HEK293 (cell line): ENCODE results near the gene RAB3B.

ENCODE experiments used
- SALL2 ChIP-seq: fragments of 450-650 bp; formaldehyde crosslinking; IDR thresholded peaks from 2 replicates; pipeline ENCODE4 v1.5.0; 2017; ENCODE audit warnings: missing biosample characterization, mild to moderate bottlenecking, missing genetic modification characterization, borderline replicate concordance
- SP2 ChIP-seq: fragments of 450-650 bp; formaldehyde crosslinking; IDR thresholded peaks from 2 replicates; pipeline ENCODE4 v1.5.1; 2016; ENCODE audit warnings: missing biosample characterization, missing genetic modification characterization
- TCF7L2 ChIP-seq: IDR thresholded peaks from 2 replicates; pipeline ENCODE4 v1.6.1; 2011; ENCODE audit warnings: low read depth, mild to moderate bottlenecking, inconsistent platforms, low read length, moderate library complexity, borderline replicate concordance
- ZNF138 ChIP-seq: fragments of 450-650 bp; formaldehyde crosslinking; IDR thresholded peaks from 2 replicates; pipeline ENCODE4 v1.5.1; 2016; ENCODE audit warnings: missing biosample characterization, missing genetic modification characterization, borderline replicate concordance
- ZNF148 ChIP-seq: fragments of 450-650 bp; formaldehyde crosslinking; IDR thresholded peaks from 2 replicates; pipeline ENCODE4 v1.5.0; 2017; ENCODE audit warnings: missing biosample characterization, missing genetic modification characterization, borderline replicate concordance
- ZNF24 ChIP-seq: fragments of 450-650 bp; formaldehyde crosslinking; IDR thresholded peaks from 2 replicates; pipeline ENCODE4 v1.5.1; 2016; ENCODE audit warnings: missing biosample characterization, missing genetic modification characterization
- ZNF354C ChIP-seq: fragments of 450-650 bp; formaldehyde crosslinking; IDR thresholded peaks from 2 replicates; pipeline ENCODE4 v1.5.1; 2016; ENCODE audit warnings: missing biosample characterization, missing genetic modification characterization, low read depth, borderline replicate concordance
- ZNF561 ChIP-seq: fragments of 450-650 bp; IDR thresholded peaks from 2 replicates; pipeline ENCODE4 v1.5.1; 2018; ENCODE audit warnings: missing biosample characterization, missing genetic modification characterization, borderline replicate concordance
- ZXDB ChIP-seq: fragments of 450-650 bp; formaldehyde crosslinking; IDR thresholded peaks from 2 replicates; pipeline ENCODE4 v1.5.1; 2016; ENCODE audit warnings: missing biosample characterization, missing genetic modification characterization
- TF ChIP-seq, protein P1 (sequence below): fragments of 450-650 bp; formaldehyde crosslinking; IDR thresholded peaks from 2 replicates; pipeline ENCODE4 v1.5.1; 2016; ENCODE audit warnings: missing biosample characterization, missing genetic modification characterization
- TF ChIP-seq, protein P2 (sequence below): fragments of 450-650 bp; formaldehyde crosslinking; IDR thresholded peaks from 2 replicates; pipeline ENCODE4 v1.5.1; 2016; ENCODE audit warnings: missing biosample characterization, missing genetic modification characterization
- TF ChIP-seq, protein P3 (sequence below): sonication (generic); formaldehyde crosslinking; IDR thresholded peaks from 2 replicates; pipeline ENCODE4 v1.8.1; 2022; ENCODE audit warnings: mild to moderate bottlenecking, moderate library complexity, missing genetic modification reagents

GRCh38 chr1:52026278-52026677 lies 35.8 kb upstream of the RAB3B start:
- TF ChIP-seq, protein P1, sequence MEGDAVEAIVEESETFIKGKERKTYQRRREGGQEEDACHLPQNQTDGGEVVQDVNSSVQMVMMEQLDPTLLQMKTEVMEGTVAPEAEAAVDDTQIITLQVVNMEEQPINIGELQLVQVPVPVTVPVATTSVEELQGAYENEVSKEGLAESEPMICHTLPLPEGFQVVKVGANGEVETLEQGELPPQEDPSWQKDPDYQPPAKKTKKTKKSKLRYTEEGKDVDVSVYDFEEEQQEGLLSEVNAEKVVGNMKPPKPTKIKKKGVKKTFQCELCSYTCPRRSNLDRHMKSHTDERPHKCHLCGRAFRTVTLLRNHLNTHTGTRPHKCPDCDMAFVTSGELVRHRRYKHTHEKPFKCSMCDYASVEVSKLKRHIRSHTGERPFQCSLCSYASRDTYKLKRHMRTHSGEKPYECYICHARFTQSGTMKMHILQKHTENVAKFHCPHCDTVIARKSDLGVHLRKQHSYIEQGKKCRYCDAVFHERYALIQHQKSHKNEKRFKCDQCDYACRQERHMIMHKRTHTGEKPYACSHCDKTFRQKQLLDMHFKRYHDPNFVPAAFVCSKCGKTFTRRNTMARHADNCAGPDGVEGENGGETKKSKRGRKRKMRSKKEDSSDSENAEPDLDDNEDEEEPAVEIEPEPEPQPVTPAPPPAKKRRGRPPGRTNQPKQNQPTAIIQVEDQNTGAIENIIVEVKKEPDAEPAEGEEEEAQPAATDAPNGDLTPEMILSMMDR: no peak
- TF ChIP-seq SALL2 (tag by site-specific recombination): no peak
- no peak for TF ChIP-seq ZNF148 (tag by site-specific recombination)
- TF ChIP-seq ZNF24: no peak
- TF ChIP-seq, protein P2, sequence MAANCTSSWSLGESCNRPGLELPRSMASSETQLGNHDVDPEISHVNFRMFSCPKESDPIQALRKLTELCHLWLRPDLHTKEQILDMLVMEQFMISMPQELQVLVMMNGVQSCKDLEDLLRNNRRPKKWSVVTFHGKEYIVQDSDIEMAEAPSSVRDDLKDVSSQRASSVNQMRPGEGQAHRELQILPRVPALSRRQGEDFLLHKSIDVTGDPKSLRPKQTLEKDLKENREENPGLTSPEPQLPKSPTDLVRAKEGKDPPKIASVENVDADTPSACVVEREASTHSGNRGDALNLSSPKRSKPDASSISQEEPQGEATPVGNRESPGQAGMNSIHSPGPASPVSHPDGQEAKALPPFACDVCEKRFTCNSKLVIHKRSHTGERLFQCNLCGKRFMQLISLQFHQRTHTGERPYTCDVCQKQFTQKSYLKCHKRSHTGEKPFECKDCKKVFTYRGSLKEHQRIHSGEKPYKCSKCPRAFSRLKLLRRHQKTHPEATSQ (tag by site-specific recombination): no peak
- no peak for TF ChIP-seq ZXDB (tag by site-specific recombination)
- no peak for TF ChIP-seq ZNF354C
- no peak for TF ChIP-seq SP2
- no peak for TF ChIP-seq TCF7L2
- TF ChIP-seq, protein P3, sequence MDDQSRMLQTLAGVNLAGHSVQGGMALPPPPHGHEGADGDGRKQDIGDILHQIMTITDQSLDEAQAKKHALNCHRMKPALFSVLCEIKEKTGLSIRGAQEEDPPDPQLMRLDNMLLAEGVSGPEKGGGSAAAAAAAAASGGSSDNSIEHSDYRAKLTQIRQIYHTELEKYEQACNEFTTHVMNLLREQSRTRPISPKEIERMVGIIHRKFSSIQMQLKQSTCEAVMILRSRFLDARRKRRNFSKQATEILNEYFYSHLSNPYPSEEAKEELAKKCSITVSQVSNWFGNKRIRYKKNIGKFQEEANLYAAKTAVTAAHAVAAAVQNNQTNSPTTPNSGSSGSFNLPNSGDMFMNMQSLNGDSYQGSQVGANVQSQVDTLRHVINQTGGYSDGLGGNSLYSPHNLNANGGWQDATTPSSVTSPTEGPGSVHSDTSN: no peak
- no peak for TF ChIP-seq ZNF138 (tag by site-specific recombination)
- TF ChIP-seq ZNF561 (tag by site-specific recombination): no peak
